ENCODE data around the gene LRIG1. TPM values are rescaled to one million over a fixed set of nuclear protein-coding genes. Genes with fewer than 3 reads are reported as not detected.

Gene LRIG1
- total RNA-seq, 4 donors from 2014 or later = 48.6 to 58.6 (median 52.5) TPM

DNA sequence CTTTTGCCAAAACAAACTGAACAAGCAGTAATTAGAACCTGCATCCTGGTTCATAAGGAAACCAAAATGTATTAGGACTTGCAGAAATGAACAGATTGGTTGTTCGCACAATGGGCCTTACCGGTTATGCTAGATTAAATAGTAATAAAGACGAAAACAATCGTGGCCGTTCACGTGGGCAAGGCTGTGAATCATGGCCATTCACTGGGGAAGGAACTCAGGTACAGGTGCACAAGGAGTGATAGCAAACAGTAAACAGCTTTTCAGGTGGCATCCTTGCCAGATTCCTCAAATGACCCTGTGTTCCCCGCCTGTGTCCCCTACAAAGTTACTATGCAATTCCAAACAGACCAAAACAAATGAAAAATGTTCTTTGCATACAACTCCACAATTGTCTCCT is 8.2 kb downstream of the LRIG1 start:
- no peak for TF ChIP-seq POLR2A (IDR thresholded peaks at IDR 0.05)
- TF ChIP-seq EP300 (IDR thresholded peaks at IDR 0.05) = peak in 1 of 2 donors; percentile 59
- TF ChIP-seq, protein P1, sequence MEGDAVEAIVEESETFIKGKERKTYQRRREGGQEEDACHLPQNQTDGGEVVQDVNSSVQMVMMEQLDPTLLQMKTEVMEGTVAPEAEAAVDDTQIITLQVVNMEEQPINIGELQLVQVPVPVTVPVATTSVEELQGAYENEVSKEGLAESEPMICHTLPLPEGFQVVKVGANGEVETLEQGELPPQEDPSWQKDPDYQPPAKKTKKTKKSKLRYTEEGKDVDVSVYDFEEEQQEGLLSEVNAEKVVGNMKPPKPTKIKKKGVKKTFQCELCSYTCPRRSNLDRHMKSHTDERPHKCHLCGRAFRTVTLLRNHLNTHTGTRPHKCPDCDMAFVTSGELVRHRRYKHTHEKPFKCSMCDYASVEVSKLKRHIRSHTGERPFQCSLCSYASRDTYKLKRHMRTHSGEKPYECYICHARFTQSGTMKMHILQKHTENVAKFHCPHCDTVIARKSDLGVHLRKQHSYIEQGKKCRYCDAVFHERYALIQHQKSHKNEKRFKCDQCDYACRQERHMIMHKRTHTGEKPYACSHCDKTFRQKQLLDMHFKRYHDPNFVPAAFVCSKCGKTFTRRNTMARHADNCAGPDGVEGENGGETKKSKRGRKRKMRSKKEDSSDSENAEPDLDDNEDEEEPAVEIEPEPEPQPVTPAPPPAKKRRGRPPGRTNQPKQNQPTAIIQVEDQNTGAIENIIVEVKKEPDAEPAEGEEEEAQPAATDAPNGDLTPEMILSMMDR (IDR thresholded peaks at IDR 0.05) = no peak
- H3K36me3 ChIP-seq = no peaks in the 10 kb centered on the region
- peak overlapping the region in 3 of 4 donors; percentile 34 to 64 (median 60) for H3K27ac ChIP-seq
- no peaks in the 10 kb centered on the region for H3K27me3 ChIP-seq
- no peak overlapping the region for H3K4me3 ChIP-seq
- H3K4me1 ChIP-seq = peaks cover 0 to 82% (median 68%) of the 10 kb centered on the region in 4 donors
- WGBS, 2 donors = 43% methylated on average over 7 of the region's 7 CpGs
- H3K9me3 ChIP-seq = no peaks in the 10 kb centered on the region
- no peak for DNase-seq (ENCODE audit: low spot score in 2 of 2)

DNA sequence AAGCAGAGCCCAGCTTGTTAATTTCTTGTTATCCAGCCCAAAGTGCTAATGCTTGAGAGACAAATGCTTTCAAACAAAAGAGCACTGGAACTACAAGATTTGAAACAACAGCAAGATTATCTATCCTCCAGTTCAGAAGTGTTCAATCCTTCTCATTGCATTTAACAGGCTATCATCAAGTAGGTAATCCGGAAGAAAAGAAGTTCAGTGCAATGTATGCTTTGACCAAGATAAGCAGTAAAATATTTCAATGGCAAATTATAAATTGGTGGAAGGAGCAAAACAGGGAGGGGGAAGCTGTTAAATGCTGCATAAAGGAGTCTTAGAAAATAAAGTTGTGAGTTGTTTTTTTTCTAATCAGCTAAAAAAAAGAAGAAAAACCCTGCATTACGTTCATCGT is 8.8 kb downstream of the LRIG1 start:
- no peak overlapping the region for H3K4me3 ChIP-seq
- no peaks in the 10 kb centered on the region for H3K27me3 ChIP-seq
- no peak for TF ChIP-seq EP300 (IDR thresholded peaks at IDR 0.05)
- H3K36me3 ChIP-seq = no peaks in the 10 kb centered on the region
- 27 to 38% methylated on average over 3 of the region's 3 CpGs for WGBS, 2 donors
- peaks cover 0 to 83% (median 71%) of the 10 kb centered on the region in 4 donors for H3K4me1 ChIP-seq
- DNase-seq (ENCODE audit: low spot score in 2 of 2) = no peak
- no peaks in the 10 kb centered on the region for H3K9me3 ChIP-seq
- peak overlapping the region in 2 of 4 donors; percentile 60 for H3K27ac ChIP-seq

DNA sequence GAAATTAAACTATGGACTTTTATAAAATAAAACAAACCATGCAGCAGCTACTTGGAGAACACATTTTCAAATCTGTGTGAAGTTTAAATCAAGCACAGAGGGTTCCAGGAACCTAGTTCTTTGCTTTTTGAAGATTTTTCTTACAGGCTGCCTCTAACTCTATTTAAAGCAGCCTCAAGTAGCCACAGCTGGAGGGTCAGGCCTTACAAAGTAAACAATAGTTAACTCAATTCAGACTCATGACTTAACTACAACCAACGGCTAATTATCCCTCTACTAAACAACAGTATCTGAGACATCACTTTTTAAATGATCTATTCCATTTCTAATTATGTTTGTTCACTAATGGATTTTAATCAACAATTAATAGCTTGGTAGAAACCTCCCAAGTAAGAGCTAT is 9.8 kb downstream of the LRIG1 start:
- Histone ChIP-seq H3K36me3 (no peaks in the 10 kb centered on the region), H3K27me3 (no peaks in the 10 kb centered on the region), H3K4me1 (peaks cover 0 to 85% (median 69%) of the 10 kb centered on the region in 4 donors), H3K4me3 (no peak overlapping the region), H3K9me3 (no peaks in the 10 kb centered on the region), H3K27ac (peak overlapping the region in 3 of 4 donors; percentile 22 to 70 (median 60))
- 25 to 35% methylated on average over 1 of the region's 1 CpG for WGBS, 2 donors
- TF ChIP-seq, protein P1 (IDR thresholded peaks at IDR 0.05) = no peak
- TF ChIP-seq POLR2A (IDR thresholded peaks at IDR 0.05) = no peak
- TF ChIP-seq EP300 (IDR thresholded peaks at IDR 0.05) = no peak
- DNase-seq (ENCODE audit: low spot score in 2 of 2) = no peak

DNA sequence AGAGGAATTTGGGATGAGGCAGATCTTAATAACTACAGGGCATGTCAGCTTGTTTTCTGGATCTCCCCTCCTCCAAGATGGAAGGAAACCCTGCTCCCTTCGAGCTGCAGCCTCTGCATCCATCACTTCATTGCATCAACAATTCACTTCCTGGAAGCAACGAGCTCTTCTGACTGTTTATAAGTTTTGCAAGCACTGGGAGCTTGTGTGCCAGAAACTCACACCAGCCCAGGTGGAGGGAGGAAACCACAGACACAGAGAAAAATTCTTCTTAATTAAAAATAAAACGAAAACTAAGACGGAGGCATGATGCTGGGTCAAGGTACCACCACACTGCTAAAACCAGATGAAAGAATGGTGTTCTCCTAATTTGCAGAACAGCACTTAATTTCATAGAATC is 10.6 kb downstream of the LRIG1 start:
- TF ChIP-seq, protein P1 (IDR thresholded peaks at IDR 0.05) = no peak
- peak in 1 of 2 donors; percentile 39 for TF ChIP-seq EP300 (IDR thresholded peaks at IDR 0.05)
- WGBS, 2 donors = 32 to 39% methylated on average over 4 of the region's 4 CpGs
- H3K27me3 ChIP-seq = no peaks in the 10 kb centered on the region
- peak overlapping the region in 3 of 4 donors; percentile 26 to 70 (median 60) for H3K27ac ChIP-seq
- no peaks in the 10 kb centered on the region for H3K9me3 ChIP-seq
- no peak overlapping the region for H3K4me3 ChIP-seq
- H3K36me3 ChIP-seq = no peaks in the 10 kb centered on the region
- peak in 1 of 2 donors; percentile 15 for DNase-seq (ENCODE audit: low spot score in 2 of 2)
- peaks cover 0 to 84% (median 63%) of the 10 kb centered on the region in 4 donors for H3K4me1 ChIP-seq

DNA sequence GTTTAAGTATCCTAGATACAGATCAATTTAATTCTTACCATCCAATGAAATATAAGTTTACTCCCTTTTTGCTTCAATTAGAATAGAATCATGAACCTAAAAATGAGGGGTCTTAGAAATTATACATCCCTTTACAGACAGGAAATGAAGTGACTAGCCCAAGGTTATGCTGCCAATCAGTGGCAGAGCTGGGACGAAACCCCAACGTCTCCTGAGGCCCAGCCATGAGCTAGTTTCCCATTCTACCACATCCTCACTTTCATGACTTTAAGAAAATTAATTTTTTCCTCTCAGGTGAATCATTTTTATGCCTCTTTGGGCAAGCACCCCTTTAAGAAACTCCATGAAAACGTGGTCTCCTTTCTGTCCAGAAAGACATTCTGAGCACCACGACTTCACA is 11.2 kb downstream of the LRIG1 start:
- no peak for DNase-seq (ENCODE audit: low spot score in 2 of 2)
- no peak overlapping the region for H3K4me3 ChIP-seq
- peaks cover 0 to 82% (median 56%) of the 10 kb centered on the region in 4 donors for H3K4me1 ChIP-seq
- no peaks in the 10 kb centered on the region for H3K9me3 ChIP-seq
- 67% methylated on average over 4 of the region's 4 CpGs for WGBS, 2 donors
- peak overlapping the region in 3 of 4 donors; percentile 26 to 70 (median 34) for H3K27ac ChIP-seq
- TF ChIP-seq POLR2A (IDR thresholded peaks at IDR 0.05) = no peak
- TF ChIP-seq, protein P1 (IDR thresholded peaks at IDR 0.05) = no peak
- no peaks in the 10 kb centered on the region for H3K36me3 ChIP-seq
- no peaks in the 10 kb centered on the region for H3K27me3 ChIP-seq

DNA sequence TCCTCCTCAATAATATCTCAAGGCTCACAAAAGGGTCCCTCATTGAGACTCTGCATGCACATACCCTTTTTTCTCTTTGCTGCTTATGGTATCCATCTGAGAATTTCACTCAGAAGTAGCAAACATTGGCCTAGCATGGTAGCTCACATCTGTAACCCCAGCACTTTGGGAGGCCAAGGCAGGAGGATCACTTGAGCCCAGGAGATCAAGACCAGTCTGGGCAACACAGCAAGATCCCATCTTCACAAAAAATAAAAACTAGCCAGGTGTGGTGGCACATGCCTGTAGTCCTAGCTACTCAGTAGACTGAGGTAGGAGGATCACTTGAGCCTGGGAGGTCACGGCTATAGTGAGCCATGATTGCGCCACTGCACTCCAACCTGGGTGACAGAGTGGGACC is 11.7 kb downstream of the LRIG1 start:
- Histone ChIP-seq H3K4me1 (peaks cover 0 to 82% (median 55%) of the 10 kb centered on the region in 4 donors), H3K4me3 (no peak overlapping the region), H3K9me3 (no peaks in the 10 kb centered on the region), H3K36me3 (no peaks in the 10 kb centered on the region), H3K27me3 (no peaks in the 10 kb centered on the region), H3K27ac (peak overlapping the region in 2 of 4 donors; percentile 2 to 86)
- 95 to 98% methylated on average over 2 of the region's 2 CpGs for WGBS, 2 donors
- no peak for DNase-seq (ENCODE audit: low spot score in 2 of 2)
- TF ChIP-seq EP300 (IDR thresholded peaks at IDR 0.05) (no peak), POLR2A (IDR thresholded peaks at IDR 0.05) (no peak)
- TF ChIP-seq, protein P1 (IDR thresholded peaks at IDR 0.05) = no peak

Data from tibial nerve (tissue), 4 donors.